G401 (cell line): ENCODE measurements around the gene AADAC. TPM values are rescaled to one million over a fixed set of nuclear protein-coding genes. Genes with fewer than 3 reads are reported as not detected.
"Not testable (repeated sequence)": the region's sequence is repeated elsewhere in the genome, so short reads cannot be mapped to it uniquely, and the experiment has no call there.

Experiments
- DNase-seq: peaks from one replicate; pipeline ENCODE4 v3.0.0-alpha.2; 2015; ENCODE audit warnings: low spot score
- in situ Hi-C: cut with HindIII; loops from 2 replicates; pipeline ENCODE4 v1.10.0; 2016; ENCODE audit warnings: low sequenced_read_pairs, mixed read lengths
- total RNA-seq: library from RNA; depleted of rRNA; stranded (reverse); fragments of >200 nt; shearing (Covaris generic); gene quantifications from 2 replicates; pipeline ENCODE4 v1.2.3, GENCODE V29; 2014

The AADAC gene
- total RNA-seq, 1 experiment from 2014 or later, result not detected

- in situ Hi-C loops, result no loop called here
- no peak for DNase-seq
Measured at GRCh38 chr3:151843275-151843674, 29.4 kb downstream of the AADAC start.

- in situ Hi-C loops, result no loop called here
- no peak for DNase-seq
Measured at GRCh38 chr3:151845306-151845905, 31.5 kb downstream of the AADAC start.

- DNase-seq, in situ Hi-C loops: not testable (repeated sequence)
Measured at GRCh38 chr3:151850065-151850464, 36.1 kb downstream of the AADAC start.

- in situ Hi-C loops, result no loop called here
- DNase-seq, result no peak
Measured at GRCh38 chr3:151852074-151852811, 38.3 kb downstream of the AADAC start.

GRCh38 chr3:151856118-151856517, 42.2 kb downstream of the AADAC start:
- in situ Hi-C loops, result no loop called here
- DNase-seq, result no peak

- no peak for DNase-seq
- in situ Hi-C loops, result no loop called here
Measured at GRCh38 chr3:151856641-151857040, 42.7 kb downstream of the AADAC start.

- in situ Hi-C loops, result no loop called here
- DNase-seq, result no peak
Measured at GRCh38 chr3:151859233-151859673, 45.3 kb downstream of the AADAC start.

- no peak for DNase-seq
- in situ Hi-C loops, result no loop called here
Measured at GRCh38 chr3:151859905-151860304, 46.0 kb downstream of the AADAC start.

- in situ Hi-C loops, result no loop called here
Measured at GRCh38 chr3:151863611-151864010, 49.7 kb downstream of the AADAC start.

GRCh38 chr3:151864423-151865101, 50.6 kb downstream of the AADAC start:
- DNase-seq, result no peak
- in situ Hi-C loops, result no loop called here

More at GRCh38 chr3:151863611-151864010, 49.7 kb downstream of the AADAC start:
- DNase-seq, result no peak

GRCh38 chr3:151866711-151867410, 52.9 kb downstream of the AADAC start:
- in situ Hi-C loops, result no loop called here
- no peak for DNase-seq

- in situ Hi-C loops, result no loop called here
- no peak for DNase-seq
Measured at GRCh38 chr3:151867666-151868065, 53.8 kb downstream of the AADAC start.

GRCh38 chr3:151869181-151869580, 55.3 kb downstream of the AADAC start:
- in situ Hi-C loops, result no loop called here
- DNase-seq, result no peak

- in situ Hi-C loops, result no loop called here
- no peak for DNase-seq
Measured at GRCh38 chr3:151871639-151872468, 57.9 kb downstream of the AADAC start.

- in situ Hi-C loops, result no loop called here
- DNase-seq, result no peak
Measured at GRCh38 chr3:151873398-151873797, 59.5 kb downstream of the AADAC start, which contains the start of gene SUCNR1. SUCNR1 (plus strand) TSS chr3:151873643; CDS start chr3:151879893, 6,250 bp downstream.

GRCh38 chr3:151874079-151874478, 60.2 kb downstream of the AADAC start:
- DNase-seq, in situ Hi-C loops: not testable (repeated sequence)

GRCh38 chr3:151875759-151876158, 61.8 kb downstream of the AADAC start:
- in situ Hi-C loops, result no loop called here
- DNase-seq, result no peak

- no peak for DNase-seq
- in situ Hi-C loops, result no loop called here
Measured at GRCh38 chr3:151877269-151877668, 63.4 kb downstream of the AADAC start.
